LNCAP (cell line): Measurements from ENCODE around the gene ZNF454.

ENCODE experiments used
- TF ChIP-seq, protein P1 (sequence below): fragments of 450-650 bp; IDR thresholded peaks from 2 replicates; pipeline ENCODE4 v1.5.1; 2017; ENCODE audit warnings: mild to moderate bottlenecking

Gene ZNF454

DNA sequence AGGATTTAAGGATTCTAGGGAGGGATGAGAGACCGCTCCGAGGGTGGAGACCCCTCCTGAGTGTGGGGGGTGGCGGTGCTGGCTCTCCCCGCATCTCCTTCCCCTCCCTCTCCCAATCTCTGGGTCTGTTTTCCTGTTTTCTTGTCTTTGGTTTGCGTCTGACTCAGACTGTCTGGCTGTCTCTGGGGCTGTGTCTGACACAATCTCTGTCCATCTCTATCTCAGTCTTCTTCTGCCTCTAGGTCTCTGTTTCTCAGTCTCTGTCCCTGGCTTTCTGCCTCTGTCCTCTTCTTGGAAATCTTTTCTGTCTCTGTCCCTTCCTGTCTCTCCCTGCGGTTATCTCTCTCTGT is 54.3 kb downstream of the ZNF454 start:
- TF ChIP-seq, protein P1, sequence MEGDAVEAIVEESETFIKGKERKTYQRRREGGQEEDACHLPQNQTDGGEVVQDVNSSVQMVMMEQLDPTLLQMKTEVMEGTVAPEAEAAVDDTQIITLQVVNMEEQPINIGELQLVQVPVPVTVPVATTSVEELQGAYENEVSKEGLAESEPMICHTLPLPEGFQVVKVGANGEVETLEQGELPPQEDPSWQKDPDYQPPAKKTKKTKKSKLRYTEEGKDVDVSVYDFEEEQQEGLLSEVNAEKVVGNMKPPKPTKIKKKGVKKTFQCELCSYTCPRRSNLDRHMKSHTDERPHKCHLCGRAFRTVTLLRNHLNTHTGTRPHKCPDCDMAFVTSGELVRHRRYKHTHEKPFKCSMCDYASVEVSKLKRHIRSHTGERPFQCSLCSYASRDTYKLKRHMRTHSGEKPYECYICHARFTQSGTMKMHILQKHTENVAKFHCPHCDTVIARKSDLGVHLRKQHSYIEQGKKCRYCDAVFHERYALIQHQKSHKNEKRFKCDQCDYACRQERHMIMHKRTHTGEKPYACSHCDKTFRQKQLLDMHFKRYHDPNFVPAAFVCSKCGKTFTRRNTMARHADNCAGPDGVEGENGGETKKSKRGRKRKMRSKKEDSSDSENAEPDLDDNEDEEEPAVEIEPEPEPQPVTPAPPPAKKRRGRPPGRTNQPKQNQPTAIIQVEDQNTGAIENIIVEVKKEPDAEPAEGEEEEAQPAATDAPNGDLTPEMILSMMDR: no peak

- TF ChIP-seq, protein P1: no peak
Measured at GRCh38 chr5:178996156-178996555, 55.2 kb downstream of the ZNF454 start.

DNA sequence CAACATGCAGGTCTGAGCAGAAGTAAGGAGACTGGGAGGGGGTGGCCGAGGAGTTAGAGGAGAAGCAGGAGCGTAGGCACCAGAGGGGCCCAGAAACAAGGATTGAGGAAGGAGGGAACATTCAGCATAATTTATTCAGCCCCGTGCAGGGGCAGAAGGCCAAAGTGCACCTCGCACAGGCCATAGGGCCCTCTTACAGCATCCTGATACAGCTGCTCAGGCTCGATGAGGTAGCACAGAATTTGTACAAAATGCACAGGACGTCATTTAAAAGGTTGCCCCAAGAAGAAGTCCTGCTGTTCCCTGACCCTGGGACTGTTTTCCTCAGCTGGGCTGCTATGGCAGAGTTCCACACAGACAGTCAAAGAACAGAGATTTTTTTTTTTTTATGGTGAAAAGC is 56.2 kb downstream of the ZNF454 start:
- TF ChIP-seq, protein P1: no peak

DNA sequence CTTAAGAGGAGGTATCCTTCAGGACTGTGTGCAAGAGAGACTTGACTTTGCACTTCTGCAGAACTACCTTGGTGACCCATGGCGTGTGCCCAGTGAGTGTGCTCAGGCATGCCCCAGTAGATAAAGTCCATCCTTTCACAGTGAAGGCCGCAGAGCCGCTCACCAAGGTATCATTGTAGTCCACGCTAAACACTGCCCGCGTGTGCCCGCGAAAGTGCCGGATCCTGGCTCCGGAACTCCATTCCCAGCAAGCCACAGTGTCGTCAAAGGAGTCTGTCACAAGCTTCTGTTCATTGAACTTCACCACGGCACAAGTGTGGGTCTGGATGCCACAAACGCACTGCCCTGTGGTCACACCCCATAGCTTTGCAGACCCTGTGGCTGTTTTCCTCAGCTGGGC is 57.4 kb downstream of the ZNF454 start:
- TF ChIP-seq, protein P1: no peak

DNA sequence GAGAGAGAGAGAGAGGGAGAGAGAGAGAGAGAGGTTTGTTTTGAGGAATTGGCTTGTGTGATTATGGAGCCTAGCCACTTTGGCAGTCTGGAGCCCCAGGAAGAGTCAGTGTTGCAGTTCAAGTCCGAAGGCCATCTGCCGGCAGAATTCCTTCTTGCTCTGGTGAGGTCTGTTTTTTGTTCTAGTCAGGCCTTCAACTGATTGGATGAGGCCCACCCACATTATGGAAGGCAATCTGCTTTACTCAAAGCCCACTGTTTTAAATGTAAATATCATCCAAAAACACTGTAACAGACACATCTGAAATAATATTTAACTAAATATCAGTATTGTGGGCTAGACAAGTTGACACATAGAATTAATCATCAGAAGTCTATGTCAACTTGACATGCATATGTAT is 65.6 kb downstream of the ZNF454 start:
- TF ChIP-seq, protein P1: no peak

GRCh38 chr5:179008667-179009066 is 67.7 kb downstream of the ZNF454 start:
- TF ChIP-seq, protein P1: no peak
